DND-41 (cell line): ENCODE results near the gene BARHL1.

ENCODE experiments used
- ATAC-seq: fragments of 200-7000 bp; cut with Tn5 transposase; 3 replicates; pipeline ENCODE4 v1.9.1; 2021; ENCODE audit warnings: low read depth; ENCODE audit not compliant: insufficient read depth
- DNase-seq: peaks from one replicate; pipeline ENCODE4 v3.0.0-alpha.2; 2020
- H2AFZ ChIP-seq: 2 replicates; pipeline ENCODE4 v1.6.0; 2012; ENCODE audit warnings: low read depth, low read length
- H3K27ac ChIP-seq: 2 replicates; pipeline ENCODE4 v1.5.1; 2012; ENCODE audit warnings: low read length, inconsistent platforms
- H3K27me3 ChIP-seq: fragments of 200-600 bp; sonication (generic); 2 replicates; pipeline ENCODE4 v1.6.0; 2012; ENCODE audit warnings: low read length, mild to moderate bottlenecking, inconsistent platforms; ENCODE audit not compliant: insufficient read depth, poor library complexity
- H3K36me3 ChIP-seq: 2 replicates; pipeline ENCODE4 v1.5.1; 2012; ENCODE audit warnings: low read length, inconsistent platforms; ENCODE audit not compliant: insufficient read depth
- H3K4me1 ChIP-seq: 2 replicates; pipeline ENCODE4 v1.5.1; 2012; ENCODE audit warnings: mild to moderate bottlenecking, low read length; ENCODE audit not compliant: insufficient read depth
- H3K4me2 ChIP-seq: 2 replicates; pipeline ENCODE4 v1.6.0; 2012; ENCODE audit warnings: mild to moderate bottlenecking, moderate library complexity, low read length, inconsistent platforms; ENCODE audit not compliant: insufficient read depth
- H3K4me3 ChIP-seq, 2 experiments: fragments of 200-600 bp in 1 of 2; shearing (Covaris generic) in 1 of 2; 2 replicates each; pipeline ENCODE4 v1.5.1; 2012 to 2016; ENCODE audit warnings: inconsistent platforms in 2 of 2, low read length in 2 of 2, mild to moderate bottlenecking in 2 of 2, low read depth in 1 of 2, moderate library complexity in 1 of 2
- H3K79me2 ChIP-seq: 2 replicates; pipeline ENCODE4 v1.6.0; 2012; ENCODE audit warnings: low read length, inconsistent platforms; ENCODE audit not compliant: insufficient read depth
- H3K9ac ChIP-seq: 2 replicates; pipeline ENCODE4 v1.6.0; 2012; ENCODE audit warnings: low read depth, mild to moderate bottlenecking, inconsistent platforms, low read length, moderate library complexity
- H3K9me3 ChIP-seq: 2 replicates; pipeline ENCODE4 v1.5.1; 2012; ENCODE audit warnings: low read length, moderate library complexity, mild to moderate bottlenecking, inconsistent platforms; ENCODE audit not compliant: insufficient read depth, severe bottlenecking
- H4K20me1 ChIP-seq: 2 replicates; pipeline ENCODE4 v1.6.0; 2012; ENCODE audit warnings: low read length; ENCODE audit not compliant: insufficient read depth
- EZH2 ChIP-seq: IDR thresholded peaks from 3 replicates; pipeline ENCODE4 v1.6.1; 2012; ENCODE audit warnings: borderline replicate concordance, low read depth, mild to moderate bottlenecking, moderate library complexity, low read length, inconsistent platforms; ENCODE audit not compliant: severe bottlenecking
- TF ChIP-seq, protein P1 (sequence below): IDR thresholded peaks from 2 replicates; pipeline ENCODE4 v1.5.1; 2012; ENCODE audit warnings: borderline replicate concordance, low read length, moderate library complexity, mild to moderate bottlenecking; ENCODE audit not compliant: poor library complexity, severe bottlenecking; ENCODE audit errors: extremely low read depth

Gene BARHL1

DNA sequence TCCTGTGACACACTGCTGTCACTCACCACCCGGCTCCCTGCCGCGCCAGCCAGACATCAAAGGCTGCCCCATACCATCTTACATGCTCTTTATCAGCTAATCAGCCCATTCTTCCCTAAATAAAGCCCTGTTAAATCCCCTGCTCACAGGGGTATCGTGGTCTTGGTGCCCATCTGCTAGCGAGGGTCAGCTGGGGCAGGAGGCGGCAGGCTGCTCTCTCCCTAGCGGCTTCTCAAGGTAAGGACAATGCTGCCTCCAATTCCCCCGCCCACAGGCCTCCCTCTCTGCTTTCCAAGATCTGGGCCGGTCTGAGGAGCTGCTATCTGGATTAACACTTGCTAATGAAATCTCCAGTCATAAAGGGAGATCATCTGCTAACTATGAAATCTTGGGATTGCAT, 26.8 kb downstream of the BARHL1 start:
- Histone ChIP-seq H2AFZ (no peak overlapping the region), H3K79me2 (no peaks in the 10 kb centered on the region), H3K36me3 (peaks cover 75% of the 10 kb centered on the region), H3K9ac (no peak overlapping the region), H3K4me2 (no peak overlapping the region), H3K27me3 (no peaks in the 10 kb centered on the region), H3K4me1 (no peaks in the 10 kb centered on the region), H4K20me1 (no peaks in the 10 kb centered on the region), H3K4me3 (no peak overlapping the region), H3K9me3 (no peaks in the 10 kb centered on the region), H3K27ac (no peak overlapping the region)
- TF ChIP-seq EZH2: no peak
- TF ChIP-seq, protein P1, sequence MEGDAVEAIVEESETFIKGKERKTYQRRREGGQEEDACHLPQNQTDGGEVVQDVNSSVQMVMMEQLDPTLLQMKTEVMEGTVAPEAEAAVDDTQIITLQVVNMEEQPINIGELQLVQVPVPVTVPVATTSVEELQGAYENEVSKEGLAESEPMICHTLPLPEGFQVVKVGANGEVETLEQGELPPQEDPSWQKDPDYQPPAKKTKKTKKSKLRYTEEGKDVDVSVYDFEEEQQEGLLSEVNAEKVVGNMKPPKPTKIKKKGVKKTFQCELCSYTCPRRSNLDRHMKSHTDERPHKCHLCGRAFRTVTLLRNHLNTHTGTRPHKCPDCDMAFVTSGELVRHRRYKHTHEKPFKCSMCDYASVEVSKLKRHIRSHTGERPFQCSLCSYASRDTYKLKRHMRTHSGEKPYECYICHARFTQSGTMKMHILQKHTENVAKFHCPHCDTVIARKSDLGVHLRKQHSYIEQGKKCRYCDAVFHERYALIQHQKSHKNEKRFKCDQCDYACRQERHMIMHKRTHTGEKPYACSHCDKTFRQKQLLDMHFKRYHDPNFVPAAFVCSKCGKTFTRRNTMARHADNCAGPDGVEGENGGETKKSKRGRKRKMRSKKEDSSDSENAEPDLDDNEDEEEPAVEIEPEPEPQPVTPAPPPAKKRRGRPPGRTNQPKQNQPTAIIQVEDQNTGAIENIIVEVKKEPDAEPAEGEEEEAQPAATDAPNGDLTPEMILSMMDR: no peak
- ATAC-seq: no peak
- no peak for DNase-seq

DNA sequence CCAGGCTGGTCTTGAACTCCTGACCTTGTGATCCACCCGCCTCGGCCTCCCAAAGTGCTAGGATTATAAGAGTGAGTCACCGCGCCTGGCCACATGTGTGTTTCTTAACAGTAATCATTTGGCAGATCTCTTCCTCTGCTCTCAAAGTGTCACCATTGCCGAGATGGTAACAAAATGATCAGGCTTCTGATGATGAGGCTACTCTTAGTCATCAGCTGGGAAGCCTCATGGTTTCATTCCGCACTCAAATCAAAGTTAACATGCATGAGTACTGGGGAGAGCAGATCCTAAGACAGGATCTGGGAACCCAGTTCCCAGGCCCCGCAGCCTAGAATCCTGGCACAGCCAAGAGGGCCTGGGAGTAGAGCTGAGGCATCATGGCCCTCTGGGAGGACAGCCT, 27.4 kb downstream of the BARHL1 start:
- Histone ChIP-seq H3K27ac (no peak overlapping the region), H3K27me3 (no peaks in the 10 kb centered on the region), H2AFZ (no peak overlapping the region), H3K9ac (no peak overlapping the region), H3K9me3 (no peaks in the 10 kb centered on the region), H3K36me3 (peaks cover 75% of the 10 kb centered on the region), H3K4me3 (no peak overlapping the region), H3K4me2 (no peak overlapping the region), H4K20me1 (no peaks in the 10 kb centered on the region), H3K4me1 (no peaks in the 10 kb centered on the region), H3K79me2 (no peaks in the 10 kb centered on the region)
- ATAC-seq (no peak), DNase-seq (no peak)
- TF ChIP-seq, protein P1: no peak
- TF ChIP-seq EZH2: no peak

DNA sequence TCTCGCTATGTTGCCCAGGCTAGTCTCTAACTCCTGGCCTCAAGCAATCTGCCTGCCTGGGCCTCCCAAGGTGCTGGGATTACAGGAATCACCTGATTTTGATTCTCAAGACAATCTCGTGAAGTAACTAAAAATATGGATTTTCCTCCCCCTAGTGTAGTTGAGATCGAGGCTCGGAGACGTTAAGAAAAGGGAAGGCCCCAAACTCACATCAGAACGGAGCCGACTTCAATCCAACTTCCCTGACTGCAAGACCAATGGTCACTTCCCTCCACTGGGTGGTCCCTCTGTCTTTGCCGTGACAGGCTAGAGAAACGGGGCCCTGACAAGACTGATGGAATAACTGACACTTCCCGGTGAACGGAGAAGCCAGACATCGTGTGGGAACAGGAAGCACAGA, 28.3 kb downstream of the BARHL1 start:
- DNase-seq: no peak
- Histone ChIP-seq H3K4me1 (no peaks in the 10 kb centered on the region), H3K79me2 (no peaks in the 10 kb centered on the region), H3K27me3 (no peaks in the 10 kb centered on the region), H2AFZ (no peak overlapping the region), H3K27ac (no peak overlapping the region), H3K4me3 (no peak overlapping the region), H3K36me3 (peaks cover 76% of the 10 kb centered on the region), H3K4me2 (no peak overlapping the region), H4K20me1 (no peaks in the 10 kb centered on the region), H3K9me3 (no peaks in the 10 kb centered on the region), H3K9ac (no peak overlapping the region)
- no peak for TF ChIP-seq EZH2
- TF ChIP-seq, protein P1: no peak
- ATAC-seq: no peak

DNA sequence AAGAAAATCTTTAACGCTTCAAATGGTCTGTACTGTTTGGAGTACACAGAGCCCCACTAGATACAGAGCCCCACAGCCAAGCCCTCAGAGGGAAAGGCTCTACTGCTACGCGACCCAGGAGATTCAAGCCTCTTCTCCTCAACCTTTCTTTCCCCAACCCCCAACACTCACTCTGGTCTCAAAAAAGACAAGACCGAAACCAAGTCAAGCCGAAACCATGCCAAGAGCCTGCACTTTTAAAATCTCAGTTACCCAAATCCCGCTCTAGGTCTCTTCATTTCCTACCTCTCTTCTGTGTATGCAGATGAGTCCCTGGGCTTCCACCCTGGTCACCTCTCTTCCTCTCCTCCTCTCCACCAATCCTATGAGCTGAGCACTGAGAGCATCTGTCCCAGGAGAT, 31.9 kb downstream of the BARHL1 start:
- ATAC-seq (no peak), DNase-seq (no peak)
- Histone ChIP-seq H3K27me3 (no peaks in the 10 kb centered on the region), H2AFZ (no peak overlapping the region), H3K4me1 (no peaks in the 10 kb centered on the region), H3K36me3 (peaks cover 80% of the 10 kb centered on the region), H3K9ac (no peak overlapping the region), H3K79me2 (no peaks in the 10 kb centered on the region), H3K27ac (no peak overlapping the region), H3K4me2 (no peak overlapping the region), H4K20me1 (no peaks in the 10 kb centered on the region), H3K4me3 (no peak overlapping the region), H3K9me3 (no peaks in the 10 kb centered on the region)
- no peak for TF ChIP-seq EZH2
